Activated T-cell treated with anti-CD3 and anti-CD28 coated beads for 1 hour (primary cell): Measurements from ENCODE around the gene SLC25A42.
"Not testable (repeated sequence)": the region's sequence is repeated elsewhere in the genome, so short reads cannot be mapped to it uniquely, and the experiment has no call there.

ENCODE experiments used
- DNase-seq: peaks from one replicate; pipeline ENCODE4 v3.0.0-alpha.2; 2020; ENCODE audit warnings: low read depth

The SLC25A42 gene

DNA sequence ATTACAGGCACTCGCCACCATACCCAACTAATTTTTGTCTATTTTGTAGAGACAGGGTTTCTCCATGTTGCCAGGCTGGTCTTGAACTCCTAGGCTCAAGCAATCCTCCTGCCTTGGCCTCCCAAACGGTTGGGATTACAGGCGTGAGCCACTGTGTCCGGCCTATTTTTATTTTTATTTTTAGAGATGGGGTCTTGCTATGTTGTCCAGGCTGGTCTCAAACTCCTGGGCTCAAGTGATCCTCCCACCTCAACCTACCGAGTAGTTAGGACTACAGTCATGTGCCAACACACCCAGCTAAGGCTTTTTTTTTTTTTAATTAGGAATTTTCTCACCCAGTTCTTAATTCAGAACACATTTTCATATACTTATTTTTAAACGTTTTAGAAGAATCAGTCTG is 71.9 kb downstream of the SLC25A42 start:
- not testable (repeated sequence) for DNase-seq

DNA sequence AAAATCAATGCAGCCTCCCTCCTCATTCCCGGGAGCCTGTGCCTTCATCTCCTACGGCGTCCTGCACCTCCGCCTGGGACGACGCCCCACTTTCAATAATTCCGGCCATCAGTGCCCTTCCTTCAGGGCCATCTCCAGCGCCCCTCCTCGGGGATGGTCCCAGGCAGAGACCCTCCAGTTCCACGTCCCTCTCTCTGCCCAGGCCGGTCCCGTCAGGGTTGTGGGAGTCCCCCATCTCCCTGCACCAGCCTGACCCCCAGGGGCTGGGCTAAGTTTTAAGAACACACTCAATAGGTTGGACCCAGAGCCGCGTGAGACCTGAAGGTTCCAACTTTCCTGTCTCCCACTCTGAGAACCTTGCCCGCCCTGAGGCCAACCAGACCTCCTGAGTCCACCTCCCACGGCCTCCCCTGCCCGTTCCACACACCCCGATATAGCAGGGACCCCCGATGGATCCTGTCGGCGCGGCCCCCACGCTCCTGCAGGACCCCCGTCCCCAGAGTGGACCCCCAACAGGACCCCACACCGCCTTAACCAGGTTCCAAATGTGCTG is 73.8 kb downstream of the SLC25A42 start:
- no peak for DNase-seq

GRCh38 chr19:19138109-19138981 is 74.6 kb downstream of the SLC25A42 start, which contains the start of gene TMEM161A:
TSS of gene TMEM161A (minus strand) at chr19:19138478. CDS start at chr19:19138428, 50 bp downstream.
- DNase-seq, result peak; percentile 89

DNA sequence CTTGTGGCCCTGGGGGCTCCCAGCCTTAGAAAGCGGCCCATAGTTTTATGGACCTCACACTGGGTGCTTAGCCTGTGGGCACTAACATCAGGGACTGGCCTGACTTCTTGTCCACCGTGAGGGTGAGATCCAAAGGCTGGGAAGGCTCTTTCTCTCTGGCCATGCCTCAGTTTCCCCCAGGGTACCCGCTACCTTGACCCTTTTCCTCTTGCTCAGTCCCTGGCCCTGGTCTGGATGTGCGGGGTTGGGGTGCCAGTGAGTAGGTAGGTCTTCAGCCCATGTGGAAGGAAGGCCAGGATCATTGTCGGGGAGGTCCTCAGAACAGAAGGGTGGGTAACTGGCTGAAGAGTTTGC is 76.1 kb downstream of the SLC25A42 start:
- no peak for DNase-seq

DNA sequence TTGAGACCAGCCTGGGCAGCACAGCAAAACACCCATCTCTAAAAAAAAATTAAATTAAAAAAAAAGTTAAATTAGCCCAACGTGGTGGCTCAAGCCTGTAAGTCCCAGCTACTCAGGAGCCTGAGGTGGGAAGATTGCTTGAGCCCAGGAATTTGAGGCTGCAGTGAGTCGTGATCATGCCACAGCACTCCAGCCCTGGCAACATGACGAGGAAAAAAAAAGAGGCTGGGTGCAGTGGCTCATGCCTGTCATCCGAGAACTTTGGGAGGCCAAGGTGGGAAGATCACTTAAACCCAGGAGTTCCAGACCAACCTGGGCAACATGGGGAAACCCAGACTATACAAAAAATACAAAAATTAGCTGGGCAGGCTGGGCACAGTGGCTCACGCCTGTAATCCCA is 76.7 kb downstream of the SLC25A42 start:
- DNase-seq, result no peak

DNA sequence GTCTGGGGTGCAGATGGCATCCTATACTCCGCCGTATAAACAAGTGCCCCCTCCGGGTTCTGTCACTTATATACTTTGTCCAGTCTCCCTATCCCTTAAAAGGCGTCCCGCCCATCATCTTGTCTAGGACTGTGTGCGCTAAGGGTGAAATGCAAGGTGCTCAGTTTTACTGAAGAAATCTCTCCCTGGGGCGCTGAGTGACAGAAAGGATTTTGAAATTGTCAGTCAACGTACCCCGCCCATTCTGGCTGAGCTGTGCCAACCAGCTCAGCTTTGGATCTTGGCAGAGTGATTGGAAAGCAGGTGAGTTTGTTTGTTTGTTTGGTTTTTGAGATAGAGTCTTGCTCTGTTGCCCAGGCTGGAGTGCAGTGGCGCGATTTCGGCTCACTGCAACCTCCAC is 78.6 kb downstream of the SLC25A42 start:
- no peak for DNase-seq

- no peak for DNase-seq
Observed at GRCh38 chr19:19145281-19145680, 81.5 kb downstream of the SLC25A42 start.

- peak; percentile 88 for DNase-seq
Observed at GRCh38 chr19:19145684-19146608, 82.2 kb downstream of the SLC25A42 start.

DNA sequence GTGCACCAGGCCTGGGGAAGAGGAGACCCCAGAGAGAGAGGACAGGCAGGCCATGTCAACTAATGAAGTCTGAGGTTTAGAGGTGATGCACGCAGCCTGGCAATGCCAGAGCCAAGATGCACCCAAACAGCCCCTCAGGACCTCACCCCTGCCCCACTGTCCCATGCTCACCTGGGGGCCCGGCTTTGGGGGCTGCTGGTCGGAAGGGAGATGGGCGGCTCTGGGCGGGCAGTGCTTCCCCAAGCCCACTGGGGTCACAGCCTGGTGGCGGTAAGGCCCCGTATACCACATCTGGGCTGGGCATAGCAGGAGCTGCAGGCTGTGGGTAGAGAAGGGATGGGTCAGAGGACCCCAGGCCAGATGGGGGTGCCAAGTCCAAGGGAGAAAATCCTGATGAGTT is 83.1 kb downstream of the SLC25A42 start:
- no peak for DNase-seq

- DNase-seq, result no peak
Observed at GRCh38 chr19:19147344-19147743, 83.5 kb downstream of the SLC25A42 start.

GRCh38 chr19:19148504-19148903 is 84.7 kb downstream of the SLC25A42 start:
- DNase-seq, result not testable (repeated sequence)

DNA sequence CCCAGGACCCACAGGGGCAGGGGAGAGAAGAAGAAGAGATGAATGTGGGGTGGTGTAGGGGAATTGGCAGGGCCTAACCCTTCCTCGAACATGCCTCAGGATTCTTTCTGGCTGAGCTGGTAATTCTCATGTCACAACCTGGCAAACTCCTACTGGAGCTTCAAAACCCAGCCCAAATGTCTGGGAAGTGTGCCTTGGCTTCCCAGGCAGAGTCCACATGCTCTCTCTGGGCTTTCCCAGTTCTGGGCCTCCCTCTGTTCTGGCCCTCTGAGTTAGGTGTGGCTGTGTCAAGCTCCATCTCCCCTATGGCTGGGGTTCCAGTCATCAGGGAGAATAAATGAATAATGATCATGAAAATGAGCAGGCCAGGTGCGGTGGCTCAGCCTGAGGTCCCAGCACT is 85.6 kb downstream of the SLC25A42 start:
- DNase-seq, result no peak

GRCh38 chr19:19151418-19151817 is 87.6 kb downstream of the SLC25A42 start:
- DNase-seq, result no peak

GRCh38 chr19:19152668-19153384 is 89.0 kb downstream of the SLC25A42 start:
- DNase-seq, result no peak

- DNase-seq, result no peak
Observed at GRCh38 chr19:19154768-19155494, 91.1 kb downstream of the SLC25A42 start.

DNA sequence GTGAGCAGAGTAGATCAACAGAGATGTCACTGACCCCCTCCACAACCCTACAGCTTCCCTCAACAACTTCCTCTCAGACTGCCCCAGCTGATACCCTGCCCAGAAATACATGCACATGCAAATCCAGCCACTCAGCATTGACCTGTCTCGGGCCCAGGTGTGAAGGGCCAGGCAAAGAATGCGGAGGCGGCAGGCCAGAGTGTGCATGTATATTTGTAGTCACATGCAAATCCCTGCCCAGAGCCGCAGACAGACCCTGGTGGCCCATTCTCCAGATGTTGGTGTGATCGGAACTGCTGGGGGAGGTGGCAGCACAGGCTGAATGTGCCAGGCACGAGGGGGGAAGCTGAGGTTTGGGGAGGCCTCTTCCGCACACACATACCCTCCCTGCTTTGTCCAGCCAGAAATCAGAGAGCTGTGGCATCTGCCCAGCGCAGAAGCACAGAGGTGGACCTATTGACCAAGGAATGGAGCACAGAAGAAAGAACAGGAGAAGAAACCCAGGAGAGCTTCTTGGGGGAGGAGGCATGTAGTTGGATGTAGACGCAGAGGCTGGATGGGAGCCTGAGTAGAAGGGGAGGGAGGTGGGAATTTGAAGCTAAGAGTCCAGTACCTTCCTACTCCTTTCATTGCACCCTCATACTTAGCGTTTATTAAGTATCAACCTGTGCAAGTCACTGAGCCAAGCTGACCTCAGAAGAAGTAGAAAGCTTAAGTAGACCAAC is 91.9 kb downstream of the SLC25A42 start:
- no peak for DNase-seq

GRCh38 chr19:19157808-19158207 is 94.0 kb downstream of the SLC25A42 start:
- no peak for DNase-seq

GRCh38 chr19:19159534-19159933 is 95.7 kb downstream of the SLC25A42 start:
- no peak for DNase-seq

DNA sequence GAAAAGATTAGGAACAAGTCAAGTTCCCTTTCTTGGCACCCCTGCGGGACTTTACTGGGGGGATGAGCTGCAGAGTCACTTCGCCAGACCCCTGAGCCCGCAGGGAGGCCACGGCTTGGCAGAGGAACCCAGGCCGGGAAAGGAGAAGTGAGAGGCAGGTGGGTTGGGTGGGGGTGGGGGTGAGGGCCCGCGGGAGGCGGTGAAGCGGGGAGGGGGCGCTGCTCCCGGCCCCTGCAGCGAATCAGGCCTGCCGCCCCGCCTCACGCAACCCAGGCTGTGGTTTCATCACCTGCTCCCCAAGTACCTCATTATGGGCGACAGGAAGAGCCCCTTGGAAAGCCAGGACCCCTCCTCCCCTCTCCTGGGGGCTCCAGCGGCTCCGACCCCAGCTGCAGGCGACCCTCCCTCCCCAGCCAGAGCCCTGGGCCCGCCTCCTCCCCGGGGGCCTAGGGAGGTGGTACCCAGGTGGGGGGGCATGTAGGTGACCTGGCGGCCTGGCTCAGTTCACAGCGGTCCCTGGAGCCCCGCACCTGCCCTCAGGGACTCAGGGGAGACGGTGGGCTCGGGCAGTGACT is 96.8 kb downstream of the SLC25A42 start:
- DNase-seq, result no peak

DNA sequence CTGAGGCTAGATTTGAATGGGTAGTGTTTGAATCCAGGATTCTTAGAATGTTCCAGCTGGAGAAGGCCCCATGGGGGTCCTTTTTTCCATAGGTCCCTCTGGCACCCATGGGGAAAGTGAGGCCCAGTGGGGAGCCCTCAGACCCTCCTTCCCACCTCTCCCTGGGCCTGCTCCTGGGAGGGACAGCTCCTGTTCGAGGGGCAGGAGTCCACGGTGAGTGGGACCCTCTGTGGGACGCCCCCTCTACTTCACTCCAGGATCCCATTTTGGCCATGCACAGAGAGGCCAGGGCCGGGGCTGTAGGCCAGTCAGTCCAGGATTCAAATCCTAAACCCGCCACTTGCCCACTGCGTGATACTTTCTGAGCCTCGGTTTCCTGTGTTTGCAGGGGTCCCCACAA is 98.7 kb downstream of the SLC25A42 start:
- no peak for DNase-seq
